Osteoblast (primary cell): ENCODE results near the gene CAAP1. TPM values are rescaled to one million over a fixed set of nuclear protein-coding genes. Genes with fewer than 3 reads are reported as not detected.
"Not testable (repeated sequence)": the region's sequence is repeated elsewhere in the genome, so short reads cannot be mapped to it uniquely, and the experiment has no call there.

Experiments
- DNase-seq: peaks from one replicate; pipeline ENCODE4 v3.0.0; 2011; ENCODE audit warnings: low spot score, mixed read lengths; ENCODE audit not compliant: insufficient read length; ENCODE audit errors: missing footprints
- H2AFZ ChIP-seq: 2 replicates; pipeline ENCODE4 v1.6.0; 2011; ENCODE audit warnings: mild to moderate bottlenecking, low read length
- H3K27ac ChIP-seq: 2 replicates; pipeline ENCODE4 v1.5.1; 2011; ENCODE audit warnings: mild to moderate bottlenecking, low read depth, low read length, moderate library complexity
- H3K27me3 ChIP-seq: 2 replicates; pipeline ENCODE4 v1.6.0; 2012; ENCODE audit warnings: mild to moderate bottlenecking, control low read depth, inconsistent platforms, low read length, moderate library complexity; ENCODE audit not compliant: insufficient read depth
- H3K36me3 ChIP-seq: 2 replicates; pipeline ENCODE4 v1.5.1; 2011; ENCODE audit warnings: mild to moderate bottlenecking, low read length, control low read depth, moderate library complexity; ENCODE audit not compliant: insufficient read depth
- H3K4me1 ChIP-seq: 2 replicates; pipeline ENCODE4 v1.5.1; 2011; ENCODE audit warnings: mild to moderate bottlenecking, low read length, control low read depth, moderate library complexity; ENCODE audit not compliant: insufficient read depth
- H3K4me2 ChIP-seq: 2 replicates; pipeline ENCODE4 v1.6.0; 2011; ENCODE audit warnings: mild to moderate bottlenecking, low read length; ENCODE audit not compliant: insufficient read depth
- H3K4me3 ChIP-seq: fragments of 200-600 bp; sonication (generic); 3 replicates; pipeline ENCODE4 v1.5.1; 2012; ENCODE audit warnings: mild to moderate bottlenecking, low read length, inconsistent platforms; ENCODE audit not compliant: insufficient read depth
- H3K79me2 ChIP-seq: 2 replicates; pipeline ENCODE4 v1.6.0; 2012; ENCODE audit warnings: mild to moderate bottlenecking, low read length, control low read depth, inconsistent platforms; ENCODE audit not compliant: insufficient read depth
- H3K9me3 ChIP-seq: 2 replicates; pipeline ENCODE4 v1.5.1; 2011; ENCODE audit warnings: low read depth, low read length, control low read depth
- H4K20me1 ChIP-seq: 2 replicates; pipeline ENCODE4 v1.6.0; 2012; ENCODE audit warnings: mild to moderate bottlenecking, low read length, control low read depth; ENCODE audit not compliant: insufficient read depth
- total RNA-seq: library from RNA; depleted of rRNA; stranded (reverse); fragments of >200 nt; gene quantifications from 2 replicates; pipeline ENCODE4 v1.2.3, GENCODE V29; 2012
- TF ChIP-seq, protein P1 (sequence below): IDR thresholded peaks from 2 replicates; pipeline ENCODE4 v1.5.1; 2011; ENCODE audit warnings: mild to moderate bottlenecking, low read depth, low read length, moderate library complexity; ENCODE audit errors: extremely low read depth

Gene CAAP1
- total RNA-seq, 1 donor, result 13.8 TPM

DNA sequence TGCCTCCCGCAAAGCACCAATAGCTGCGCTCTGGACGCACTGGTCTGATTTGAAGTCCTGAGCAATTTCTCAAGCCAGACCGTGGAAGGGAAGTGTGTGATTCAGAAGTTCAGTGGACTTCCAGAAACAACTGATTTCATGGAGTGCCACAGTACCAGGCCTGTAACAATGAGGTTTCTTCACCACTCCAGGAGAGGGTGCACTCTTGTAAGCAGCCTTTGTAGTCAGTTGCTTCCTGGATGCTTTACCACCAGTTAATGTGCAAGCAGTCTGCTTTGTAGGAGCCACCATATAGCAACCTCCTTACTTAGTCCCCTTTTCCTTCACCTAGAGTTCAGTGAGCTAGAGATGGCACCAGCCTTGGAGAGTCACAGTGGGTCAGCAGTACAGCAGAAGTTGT, 12.3 kb downstream of the CAAP1 start:
- Histone ChIP-seq H3K27ac (no peak overlapping the region), H4K20me1 (no peaks in the 10 kb centered on the region), H3K27me3 (no peaks in the 10 kb centered on the region), H3K9me3 (no peaks in the 10 kb centered on the region), H3K4me2 (no peak overlapping the region), H3K36me3 (peaks cover 10% of the 10 kb centered on the region), H3K4me1 (no peaks in the 10 kb centered on the region), H3K79me2 (no peaks in the 10 kb centered on the region), H3K4me3 (no peak overlapping the region), H2AFZ (no peak overlapping the region)
- TF ChIP-seq, protein P1, sequence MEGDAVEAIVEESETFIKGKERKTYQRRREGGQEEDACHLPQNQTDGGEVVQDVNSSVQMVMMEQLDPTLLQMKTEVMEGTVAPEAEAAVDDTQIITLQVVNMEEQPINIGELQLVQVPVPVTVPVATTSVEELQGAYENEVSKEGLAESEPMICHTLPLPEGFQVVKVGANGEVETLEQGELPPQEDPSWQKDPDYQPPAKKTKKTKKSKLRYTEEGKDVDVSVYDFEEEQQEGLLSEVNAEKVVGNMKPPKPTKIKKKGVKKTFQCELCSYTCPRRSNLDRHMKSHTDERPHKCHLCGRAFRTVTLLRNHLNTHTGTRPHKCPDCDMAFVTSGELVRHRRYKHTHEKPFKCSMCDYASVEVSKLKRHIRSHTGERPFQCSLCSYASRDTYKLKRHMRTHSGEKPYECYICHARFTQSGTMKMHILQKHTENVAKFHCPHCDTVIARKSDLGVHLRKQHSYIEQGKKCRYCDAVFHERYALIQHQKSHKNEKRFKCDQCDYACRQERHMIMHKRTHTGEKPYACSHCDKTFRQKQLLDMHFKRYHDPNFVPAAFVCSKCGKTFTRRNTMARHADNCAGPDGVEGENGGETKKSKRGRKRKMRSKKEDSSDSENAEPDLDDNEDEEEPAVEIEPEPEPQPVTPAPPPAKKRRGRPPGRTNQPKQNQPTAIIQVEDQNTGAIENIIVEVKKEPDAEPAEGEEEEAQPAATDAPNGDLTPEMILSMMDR, result no peak
- DNase-seq, result no peak

DNA sequence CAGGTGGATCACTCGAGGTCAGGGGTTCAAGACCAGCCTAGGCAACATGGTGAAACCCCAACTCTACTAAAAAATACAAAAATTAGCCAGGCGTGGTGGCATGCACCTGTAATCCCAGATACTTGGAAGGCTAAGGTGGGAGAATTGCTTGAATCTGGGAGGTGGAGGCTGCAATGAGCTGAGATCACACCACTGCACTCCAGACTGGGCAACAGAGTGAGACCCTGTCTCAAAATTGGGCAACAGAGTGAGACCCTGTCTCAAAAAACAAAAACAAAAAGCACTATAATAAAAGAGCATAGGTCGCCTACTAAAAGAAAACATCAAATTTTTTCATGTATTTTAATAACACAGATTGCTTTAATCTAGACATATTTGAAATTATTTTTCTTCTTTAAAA, 17.4 kb downstream of the CAAP1 start:
- H3K27ac ChIP-seq, H3K4me1 ChIP-seq, DNase-seq, H3K4me2 ChIP-seq, H2AFZ ChIP-seq, H3K4me3 ChIP-seq, H3K9me3 ChIP-seq, H3K27me3 ChIP-seq, H3K36me3 ChIP-seq, H3K79me2 ChIP-seq, H4K20me1 ChIP-seq: not testable (repeated sequence)

DNA sequence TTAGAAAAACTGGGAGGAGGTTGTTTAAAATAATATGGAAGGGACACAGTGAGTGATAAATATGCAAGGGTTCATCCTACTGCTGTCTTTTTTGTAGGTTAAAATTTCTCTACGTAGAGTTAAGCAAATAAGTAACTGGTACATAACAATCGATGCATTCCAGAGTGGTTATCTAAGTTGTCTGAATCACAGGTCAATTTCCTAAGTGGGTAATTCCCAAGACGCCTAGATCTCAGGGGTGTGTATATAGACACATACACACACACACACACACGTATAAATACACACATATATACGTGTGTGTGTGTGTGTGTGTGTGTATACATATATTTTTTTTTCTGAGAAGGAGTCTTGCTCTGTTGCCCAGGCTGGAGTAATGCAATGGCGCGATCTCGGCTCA, 22.3 kb downstream of the CAAP1 start:
- H3K4me1 ChIP-seq, result no peaks in the 10 kb centered on the region
- no peaks in the 10 kb centered on the region for H3K79me2 ChIP-seq
- no peaks in the 10 kb centered on the region for H3K36me3 ChIP-seq
- TF ChIP-seq, protein P1, result no peak
- no peak overlapping the region for H3K4me2 ChIP-seq
- no peak overlapping the region for H2AFZ ChIP-seq
- no peaks in the 10 kb centered on the region for H4K20me1 ChIP-seq
- no peaks in the 10 kb centered on the region for H3K27me3 ChIP-seq
- H3K4me3 ChIP-seq, result no peak overlapping the region
- no peak overlapping the region for H3K27ac ChIP-seq
- DNase-seq, result no peak
- H3K9me3 ChIP-seq, result no peaks in the 10 kb centered on the region

DNA sequence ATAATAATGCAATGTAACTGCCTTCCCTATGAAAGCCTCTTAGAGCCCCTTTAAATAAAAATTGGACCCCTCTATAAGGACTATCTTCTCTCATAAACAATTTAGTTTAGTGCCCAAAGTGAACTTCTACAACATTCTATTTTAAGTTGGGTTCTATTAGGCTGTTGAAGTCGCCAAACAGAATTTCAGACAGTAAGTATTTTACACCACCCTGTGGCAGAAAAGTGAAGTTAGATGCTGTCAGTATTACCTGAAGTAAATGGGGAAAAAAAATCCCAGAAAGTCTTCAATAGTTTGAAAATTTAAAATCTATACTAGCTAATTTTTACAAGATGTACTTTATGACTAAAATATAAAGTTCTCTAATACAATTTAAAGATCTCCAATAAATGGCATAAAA, 29.5 kb downstream of the CAAP1 start:
- no peaks in the 10 kb centered on the region for H3K27me3 ChIP-seq
- no peaks in the 10 kb centered on the region for H3K36me3 ChIP-seq
- no peaks in the 10 kb centered on the region for H3K79me2 ChIP-seq
- H4K20me1 ChIP-seq, result no peaks in the 10 kb centered on the region
- no peak overlapping the region for H2AFZ ChIP-seq
- DNase-seq, result no peak
- H3K4me3 ChIP-seq, result no peak overlapping the region
- no peaks in the 10 kb centered on the region for H3K9me3 ChIP-seq
- no peak overlapping the region for H3K4me2 ChIP-seq
- no peaks in the 10 kb centered on the region for H3K4me1 ChIP-seq
- no peak overlapping the region for H3K27ac ChIP-seq
- TF ChIP-seq, protein P1, result peak; percentile 48
